Keratinocyte (primary cell): Measurements from ENCODE around the gene PCSK2. TPM values are rescaled to one million over a fixed set of nuclear protein-coding genes. Genes with fewer than 3 reads are reported as not detected.

Source experiments
- DNase-seq: peaks from one replicate; pipeline ENCODE4 v3.0.0-alpha.2; 2011; ENCODE audit warnings: low read depth, missing footprints, low spot score
- FAIRE-seq: peaks from 2 replicates; lab custom pipeline; 2011; peaks lifted over from hg19 to GRCh38; lab: Jason Lieb, UNC
- H2AFZ ChIP-seq: 2 replicates; pipeline ENCODE4 v1.6.0; 2012; ENCODE audit warnings: low read length, control low read depth, inconsistent platforms; ENCODE audit not compliant: control insufficient read depth
- H3K27ac ChIP-seq: 2 replicates; pipeline ENCODE4 v1.5.1; 2011; ENCODE audit warnings: low read length; ENCODE audit not compliant: control insufficient read depth, insufficient read depth
- H3K27me3 ChIP-seq: 3 replicates; pipeline ENCODE4 v1.6.0; 2011; ENCODE audit warnings: low read length; ENCODE audit not compliant: control insufficient read depth, insufficient read depth; ENCODE audit errors: extremely low read depth
- H3K36me3 ChIP-seq, 2 experiments: 2 replicates in 1 of 2; 3 replicates in 1 of 2; pipeline ENCODE4 v1.5.1; 2011; ENCODE audit warnings: low read length in 2 of 2, mild to moderate bottlenecking in 1 of 2; ENCODE audit not compliant: control insufficient read depth in 2 of 2, insufficient read depth in 2 of 2; ENCODE audit errors: extremely low read depth in 1 of 2
- H3K4me1 ChIP-seq: 3 replicates; pipeline ENCODE4 v1.5.1; 2011; ENCODE audit warnings: low read length; ENCODE audit not compliant: control insufficient read depth, insufficient read depth; ENCODE audit errors: extremely low read depth
- H3K4me2 ChIP-seq: 3 replicates; pipeline ENCODE4 v1.6.0; 2011; ENCODE audit warnings: low read depth, low read length; ENCODE audit not compliant: control insufficient read depth, insufficient read depth; ENCODE audit errors: extremely low read depth
- H3K4me3 ChIP-seq, 3 experiments: fragments of 200-600 bp in 1 of 3; sonication (generic) in 1 of 3; 2 replicates in 2 of 3; 3 replicates in 1 of 3; pipeline ENCODE4 v1.5.1; 2011 to 2016; ENCODE audit warnings: low read length in 3 of 3, mild to moderate bottlenecking in 3 of 3, control low read depth in 2 of 3, inconsistent platforms in 1 of 3, low read depth in 1 of 3, mixed read lengths in 1 of 3, mixed run types in 1 of 3, moderate library complexity in 1 of 3; ENCODE audit not compliant: control insufficient read depth in 2 of 3, insufficient read depth in 2 of 3; ENCODE audit errors: extremely low read depth in 1 of 3
- H3K79me2 ChIP-seq: 2 replicates; pipeline ENCODE4 v1.6.0; 2012; ENCODE audit warnings: low read length; ENCODE audit not compliant: control insufficient read depth, insufficient read depth
- H3K9ac ChIP-seq: 3 replicates; pipeline ENCODE4 v1.6.0; 2011; ENCODE audit warnings: low read length; ENCODE audit not compliant: control insufficient read depth, insufficient read depth; ENCODE audit errors: extremely low read depth
- H3K9me1 ChIP-seq: 3 replicates; pipeline ENCODE4 v1.6.0; 2011; ENCODE audit warnings: low read length; ENCODE audit not compliant: control insufficient read depth, insufficient read depth; ENCODE audit errors: extremely low read depth
- H3K9me3 ChIP-seq: 2 replicates; pipeline ENCODE4 v1.5.1; 2012; ENCODE audit warnings: low read depth, low read length; ENCODE audit not compliant: control insufficient read depth
- H4K20me1 ChIP-seq: 3 replicates; pipeline ENCODE4 v1.6.0; 2011; ENCODE audit warnings: low read length; ENCODE audit not compliant: control insufficient read depth, insufficient read depth; ENCODE audit errors: extremely low read depth
- EZH2 ChIP-seq: IDR thresholded peaks from one replicate; pipeline ENCODE4 v1.6.1; 2012; ENCODE audit warnings: inconsistent platforms, mild to moderate bottlenecking, low read length, moderate library complexity
- dilution Hi-C: fragments of 300-500 bp; cut with MboI; formaldehyde crosslinking; loops from one replicate; pipeline ENCODE4 v1.7.0; 2020; ENCODE audit warnings: low sequenced_read_pairs; ENCODE audit not compliant: extremely low pct_ligation_motif_present
- polyA plus RNA-seq, 5 experiments: library from polyadenylated mRNA; depleted of rRNA in 3 of 5; stranded (reverse) in 3 of 5; stranded (forward) in 1 of 5; unstranded in 1 of 5; fragments of >200 nt; gene quantifications; 1 replicate in 1 of 5; 2 replicates in 3 of 5; 3 replicates in 1 of 5; pipeline versions ENCODE4 v1.2.1 to v1.2.3, GENCODE V29; 2011 to 2012; ENCODE audit warnings: missing spikeins in 2 of 5, low read depth in 1 of 5, low replicate concordance in 1 of 5
- TF ChIP-seq, protein P1 (sequence below), 3 experiments: IDR thresholded peaks in 1 of 3; conservative IDR thresholded peaks in 1 of 3; optimal IDR thresholded peaks in 1 of 3; 2 replicates in 2 of 3; 3 replicates in 1 of 3; pipeline versions ENCODE3 to v1.5.1; 2011; ENCODE audit warnings: low read length in 3 of 3, mild to moderate bottlenecking in 3 of 3, moderate library complexity in 2 of 3, control low read depth in 1 of 3, inconsistent platforms in 1 of 3; ENCODE audit not compliant: insufficient read depth in 2 of 3; ENCODE audit errors: extremely low read depth in 1 of 3

PCSK2 gene
- polyA plus RNA-seq, 1 donor (not counting 4 experiments of a cell fraction or from before 2014, with no cell fraction given) = not detected

DNA sequence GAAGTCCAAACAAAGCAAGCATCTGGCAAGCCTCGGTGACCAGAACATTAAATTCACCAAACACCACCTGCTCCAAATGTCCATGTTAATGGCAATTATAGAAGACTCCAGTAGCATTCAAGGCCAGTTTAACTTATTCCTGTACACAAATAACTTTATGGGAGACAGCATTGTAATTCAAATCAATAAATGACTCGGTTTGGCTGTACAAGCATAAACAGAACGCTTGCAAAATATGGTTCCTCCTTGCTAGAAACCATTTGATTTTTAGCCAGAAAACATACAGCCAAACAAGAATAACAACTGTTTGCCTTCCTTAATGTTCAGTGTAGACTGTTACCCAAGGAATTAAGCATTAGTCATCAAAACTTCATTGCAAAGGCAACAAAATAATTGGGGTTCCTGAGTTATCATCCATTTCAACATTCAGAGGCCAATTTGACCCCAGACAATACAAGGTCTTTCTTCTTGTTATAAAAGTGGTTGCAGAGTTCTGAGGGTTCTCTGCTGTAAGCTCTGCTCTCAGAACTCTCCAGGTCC lies 179.3 kb downstream of the PCSK2 start:
- Histone ChIP-seq H3K79me2 (no peaks in the 10 kb centered on the region), H3K4me2 (no peak overlapping the region), H3K9me1 (no peaks in the 10 kb centered on the region), H3K9me3 (no peaks in the 10 kb centered on the region), H2AFZ (no peak overlapping the region), H3K27ac (no peak overlapping the region), H3K4me1 (no peaks in the 10 kb centered on the region), H3K27me3 (no peaks in the 10 kb centered on the region), H3K9ac (no peak overlapping the region), H3K4me3 (no peak overlapping the region), H3K36me3 (no peaks in the 10 kb centered on the region), H4K20me1 (no peaks in the 10 kb centered on the region)
- dilution Hi-C loops = no loop called here
- DNase-seq (no peak), FAIRE-seq (no peak)
- no peak for TF ChIP-seq EZH2
- TF ChIP-seq, protein P1, sequence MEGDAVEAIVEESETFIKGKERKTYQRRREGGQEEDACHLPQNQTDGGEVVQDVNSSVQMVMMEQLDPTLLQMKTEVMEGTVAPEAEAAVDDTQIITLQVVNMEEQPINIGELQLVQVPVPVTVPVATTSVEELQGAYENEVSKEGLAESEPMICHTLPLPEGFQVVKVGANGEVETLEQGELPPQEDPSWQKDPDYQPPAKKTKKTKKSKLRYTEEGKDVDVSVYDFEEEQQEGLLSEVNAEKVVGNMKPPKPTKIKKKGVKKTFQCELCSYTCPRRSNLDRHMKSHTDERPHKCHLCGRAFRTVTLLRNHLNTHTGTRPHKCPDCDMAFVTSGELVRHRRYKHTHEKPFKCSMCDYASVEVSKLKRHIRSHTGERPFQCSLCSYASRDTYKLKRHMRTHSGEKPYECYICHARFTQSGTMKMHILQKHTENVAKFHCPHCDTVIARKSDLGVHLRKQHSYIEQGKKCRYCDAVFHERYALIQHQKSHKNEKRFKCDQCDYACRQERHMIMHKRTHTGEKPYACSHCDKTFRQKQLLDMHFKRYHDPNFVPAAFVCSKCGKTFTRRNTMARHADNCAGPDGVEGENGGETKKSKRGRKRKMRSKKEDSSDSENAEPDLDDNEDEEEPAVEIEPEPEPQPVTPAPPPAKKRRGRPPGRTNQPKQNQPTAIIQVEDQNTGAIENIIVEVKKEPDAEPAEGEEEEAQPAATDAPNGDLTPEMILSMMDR (optimal IDR thresholded peaks at IDR 0.05 in 1 of 3, IDR thresholded peaks at IDR 0.05 in 1 of 3, conservative IDR thresholded peaks at IDR 0.05 in 1 of 3; ENCODE audit: extremely low read depth in 1 of 3, insufficient read depth in 2 of 3, low read length in 3 of 3) = no peak

DNA sequence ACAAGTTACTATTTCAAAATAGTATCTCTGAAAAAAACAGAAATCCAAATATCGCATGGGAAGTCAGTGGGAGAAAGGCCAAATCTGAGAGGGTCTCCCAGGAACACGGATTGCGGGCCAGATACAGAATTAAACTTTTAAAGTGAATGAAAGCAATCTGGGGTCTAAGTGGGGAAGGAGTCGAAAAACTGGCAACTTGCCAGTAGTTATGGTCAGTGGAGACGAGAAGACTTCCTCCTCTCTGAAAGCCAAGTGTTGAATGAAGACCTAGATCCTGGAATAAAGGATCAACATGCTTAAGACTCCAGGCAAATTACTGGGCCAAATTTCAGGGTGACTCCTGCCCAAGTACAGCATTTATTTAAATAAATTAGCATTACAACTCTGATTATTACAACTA lies 180.7 kb downstream of the PCSK2 start:
- H3K4me1 ChIP-seq = no peaks in the 10 kb centered on the region
- no peak overlapping the region for H3K4me3 ChIP-seq
- H3K9me3 ChIP-seq = no peaks in the 10 kb centered on the region
- H3K27ac ChIP-seq = no peak overlapping the region
- no peak for FAIRE-seq
- H3K79me2 ChIP-seq = no peaks in the 10 kb centered on the region
- H4K20me1 ChIP-seq = no peaks in the 10 kb centered on the region
- no peak overlapping the region for H2AFZ ChIP-seq
- H3K9ac ChIP-seq = no peak overlapping the region
- H3K36me3 ChIP-seq = no peaks in the 10 kb centered on the region
- H3K9me1 ChIP-seq = no peaks in the 10 kb centered on the region
- dilution Hi-C loops = no loop called here
- H3K4me2 ChIP-seq = no peak overlapping the region
- no peak for DNase-seq
- H3K27me3 ChIP-seq = no peaks in the 10 kb centered on the region
- no peak for TF ChIP-seq EZH2
- TF ChIP-seq, protein P1 (optimal IDR thresholded peaks at IDR 0.05 in 1 of 3, IDR thresholded peaks at IDR 0.05 in 1 of 3, conservative IDR thresholded peaks at IDR 0.05 in 1 of 3; ENCODE audit: extremely low read depth in 1 of 3, insufficient read depth in 2 of 3, low read length in 3 of 3) = no peak
